Parathyroid adenoma (tissue), 2 donors: ENCODE results near the gene ABLIM2.

Source experiments
- H2AFZ ChIP-seq: fragments of 300-600 bp; sonication (generic); one replicate; pipeline ENCODE4 v1.7.0; 2017; ENCODE audit warnings: antibody characterized with exemption, mild to moderate bottlenecking
- H3K27ac ChIP-seq: fragments of 300-600 bp; sonication (generic); one replicate; pipeline ENCODE4 v1.7.0; 2017
- H3K27me3 ChIP-seq: fragments of 300-600 bp; sonication (generic); one replicate; pipeline ENCODE4 v1.7.0; 2017; ENCODE audit warnings: low read length; ENCODE audit not compliant: control insufficient read depth, insufficient read depth
- H3K36me3 ChIP-seq: fragments of 300-600 bp; sonication (generic); one replicate; pipeline ENCODE4 v1.7.0; 2017; ENCODE audit warnings: low read length; ENCODE audit not compliant: control insufficient read depth, insufficient read depth
- H3K4me1 ChIP-seq: fragments of 300-600 bp; sonication (generic); one replicate; pipeline ENCODE4 v1.7.0; 2017; ENCODE audit warnings: control low read depth
- H3K4me2 ChIP-seq: fragments of 300-600 bp; sonication (generic); one replicate; pipeline ENCODE4 v1.7.0; 2017; ENCODE audit warnings: low read length
- H3K4me3 ChIP-seq: fragments of 300-600 bp; sonication (generic); one replicate; pipeline ENCODE4 v1.7.0; 2017; ENCODE audit warnings: low read depth, low read length
- H3K79me2 ChIP-seq: fragments of 300-600 bp; sonication (generic); one replicate; pipeline ENCODE4 v1.7.0; 2017; ENCODE audit warnings: control low read depth
- H3K9ac ChIP-seq: fragments of 300-600 bp; sonication (generic); one replicate; pipeline ENCODE4 v1.7.0; 2017; ENCODE audit warnings: mild to moderate bottlenecking
- H3K9me3 ChIP-seq: fragments of 300-600 bp; sonication (generic); one replicate; pipeline ENCODE4 v1.7.0; 2017; ENCODE audit warnings: low read length; ENCODE audit not compliant: control insufficient read depth
- TF ChIP-seq, protein P1 (sequence below): fragments of 300-600 bp; sonication (generic); IDR thresholded peaks from one replicate; pipeline ENCODE4 v1.7.0; 2017; ENCODE audit warnings: antibody characterized with exemption, mild to moderate bottlenecking
- donor health status: primary hyperparathyroidism.

The ABLIM2 gene

DNA sequence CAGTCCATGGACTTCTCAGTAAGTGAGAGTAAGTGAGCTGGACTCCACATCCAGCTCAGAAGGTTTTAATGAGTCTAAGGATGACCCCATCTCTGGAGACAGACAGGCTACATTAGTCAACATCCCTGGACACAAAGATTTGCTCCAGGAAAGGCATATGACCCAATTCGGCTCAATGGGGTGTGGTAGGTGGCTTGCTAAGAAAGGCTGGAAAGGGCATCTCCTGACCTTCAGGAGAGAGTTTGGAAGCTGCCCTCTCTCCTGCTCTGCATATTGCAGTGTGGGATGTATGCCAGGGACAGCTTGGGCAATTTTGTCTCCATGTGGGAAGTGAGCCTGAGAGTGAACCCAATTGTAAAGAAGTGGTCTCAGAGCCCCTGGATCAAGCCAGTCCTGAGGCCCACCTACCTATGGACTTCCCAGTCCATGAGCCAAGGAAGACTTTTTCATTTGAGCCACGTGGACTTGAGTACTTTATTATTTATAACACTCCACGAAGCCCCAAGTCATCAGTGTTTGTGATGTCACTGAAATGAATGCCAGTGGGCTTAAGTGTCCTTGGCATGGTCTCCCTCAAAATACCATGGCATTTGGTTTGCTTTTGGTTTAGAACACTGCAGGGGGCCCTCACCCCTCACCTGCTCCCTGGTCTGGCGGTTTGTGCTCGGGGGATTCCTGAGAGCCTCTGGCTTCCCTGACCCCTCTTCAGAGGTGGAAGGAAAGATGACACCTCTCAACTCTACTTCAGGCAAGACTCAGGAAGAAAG, 10.4 kb upstream of the ABLIM2 start:
- Histone ChIP-seq H2AFZ (no peak overlapping the region), H3K79me2 (no peaks in the 10 kb centered on the region), H3K27ac (no peak overlapping the region), H3K4me2 (no peak overlapping the region), H3K4me1 (no peaks in the 10 kb centered on the region), H3K36me3 (no peaks in the 10 kb centered on the region), H3K9me3 (no peaks in the 10 kb centered on the region), H3K9ac (no peak overlapping the region), H3K4me3 (no peak overlapping the region), H3K27me3 (no peaks in the 10 kb centered on the region)
- TF ChIP-seq, protein P1, sequence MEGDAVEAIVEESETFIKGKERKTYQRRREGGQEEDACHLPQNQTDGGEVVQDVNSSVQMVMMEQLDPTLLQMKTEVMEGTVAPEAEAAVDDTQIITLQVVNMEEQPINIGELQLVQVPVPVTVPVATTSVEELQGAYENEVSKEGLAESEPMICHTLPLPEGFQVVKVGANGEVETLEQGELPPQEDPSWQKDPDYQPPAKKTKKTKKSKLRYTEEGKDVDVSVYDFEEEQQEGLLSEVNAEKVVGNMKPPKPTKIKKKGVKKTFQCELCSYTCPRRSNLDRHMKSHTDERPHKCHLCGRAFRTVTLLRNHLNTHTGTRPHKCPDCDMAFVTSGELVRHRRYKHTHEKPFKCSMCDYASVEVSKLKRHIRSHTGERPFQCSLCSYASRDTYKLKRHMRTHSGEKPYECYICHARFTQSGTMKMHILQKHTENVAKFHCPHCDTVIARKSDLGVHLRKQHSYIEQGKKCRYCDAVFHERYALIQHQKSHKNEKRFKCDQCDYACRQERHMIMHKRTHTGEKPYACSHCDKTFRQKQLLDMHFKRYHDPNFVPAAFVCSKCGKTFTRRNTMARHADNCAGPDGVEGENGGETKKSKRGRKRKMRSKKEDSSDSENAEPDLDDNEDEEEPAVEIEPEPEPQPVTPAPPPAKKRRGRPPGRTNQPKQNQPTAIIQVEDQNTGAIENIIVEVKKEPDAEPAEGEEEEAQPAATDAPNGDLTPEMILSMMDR = no peak

DNA sequence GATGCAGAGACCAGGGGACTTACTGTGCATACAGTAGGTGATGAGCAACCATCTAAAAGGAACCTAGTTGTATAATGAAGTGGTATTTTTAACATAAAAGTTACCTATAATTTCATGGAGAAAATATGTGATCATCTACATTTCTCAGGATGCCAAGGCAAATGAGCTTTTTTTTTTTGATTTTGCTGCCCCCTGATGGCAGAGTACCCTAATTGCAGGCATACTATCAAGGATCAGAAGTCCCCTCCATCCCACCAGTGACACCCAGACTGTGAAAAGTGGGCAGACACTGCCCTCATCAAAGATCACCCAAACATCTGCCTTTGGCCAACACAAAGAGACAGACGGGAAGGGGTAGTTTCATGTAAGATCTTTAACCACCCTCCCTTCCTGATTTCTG, 9.6 kb upstream of the ABLIM2 start:
- TF ChIP-seq, protein P1 = no peak
- Histone ChIP-seq H3K27ac (no peak overlapping the region), H3K79me2 (no peaks in the 10 kb centered on the region), H3K4me1 (no peaks in the 10 kb centered on the region), H2AFZ (no peak overlapping the region), H3K9me3 (no peaks in the 10 kb centered on the region), H3K27me3 (no peaks in the 10 kb centered on the region), H3K9ac (no peak overlapping the region), H3K4me3 (no peak overlapping the region), H3K36me3 (no peaks in the 10 kb centered on the region), H3K4me2 (no peak overlapping the region)

DNA sequence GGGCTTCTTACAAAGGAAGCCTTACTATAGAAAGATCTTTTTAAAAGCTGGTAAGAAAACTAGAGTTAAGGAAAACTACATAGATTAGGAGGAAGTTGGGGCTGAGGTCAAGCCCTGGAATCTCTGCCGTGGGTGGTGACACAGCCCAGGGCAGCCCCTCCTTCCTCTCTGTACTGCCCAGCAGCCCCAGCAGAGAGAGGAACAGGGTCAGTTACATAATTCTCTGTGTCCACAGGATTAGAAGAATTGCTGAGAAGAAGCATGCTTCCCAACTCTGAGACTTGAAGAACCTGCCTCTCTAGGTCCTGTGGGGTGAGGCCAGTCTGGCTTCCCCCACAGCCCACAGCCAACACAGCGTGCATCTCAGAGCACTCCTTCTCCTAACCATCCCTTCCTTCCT, 9.2 kb upstream of the ABLIM2 start:
- Histone ChIP-seq H2AFZ (no peak overlapping the region), H3K9ac (no peak overlapping the region), H3K4me1 (no peaks in the 10 kb centered on the region), H3K4me3 (no peak overlapping the region), H3K79me2 (no peaks in the 10 kb centered on the region), H3K4me2 (no peak overlapping the region), H3K27me3 (no peaks in the 10 kb centered on the region), H3K36me3 (no peaks in the 10 kb centered on the region), H3K27ac (no peak overlapping the region), H3K9me3 (no peaks in the 10 kb centered on the region)
- TF ChIP-seq, protein P1 = no peak

DNA sequence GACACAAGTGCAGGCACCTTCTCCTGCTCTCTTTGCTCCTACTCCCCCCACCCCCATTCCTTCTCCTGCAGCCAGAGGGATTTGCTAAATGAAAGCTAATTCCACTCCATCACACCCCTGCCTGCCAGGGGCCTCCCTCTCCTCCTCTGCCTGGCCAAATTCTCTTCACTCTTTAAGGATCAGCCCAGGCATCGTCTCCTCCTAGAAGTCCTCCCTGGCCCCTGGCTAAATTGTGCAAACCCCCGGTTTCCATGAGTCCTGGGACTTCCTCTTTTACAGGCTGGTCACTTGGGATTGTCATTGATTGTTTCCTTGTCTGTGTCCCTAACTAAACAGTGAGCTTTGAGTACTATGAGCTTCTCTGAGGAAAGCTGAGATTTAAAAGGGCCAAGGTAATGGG, 8.7 kb upstream of the ABLIM2 start:
- no peak overlapping the region for H3K9ac ChIP-seq
- no peaks in the 10 kb centered on the region for H3K36me3 ChIP-seq
- no peaks in the 10 kb centered on the region for H3K4me1 ChIP-seq
- H3K79me2 ChIP-seq = no peaks in the 10 kb centered on the region
- H3K27ac ChIP-seq = no peak overlapping the region
- H3K9me3 ChIP-seq = no peaks in the 10 kb centered on the region
- H2AFZ ChIP-seq = no peak overlapping the region
- H3K4me2 ChIP-seq = no peak overlapping the region
- no peak overlapping the region for H3K4me3 ChIP-seq
- TF ChIP-seq, protein P1 = no peak
- H3K27me3 ChIP-seq = no peaks in the 10 kb centered on the region

DNA sequence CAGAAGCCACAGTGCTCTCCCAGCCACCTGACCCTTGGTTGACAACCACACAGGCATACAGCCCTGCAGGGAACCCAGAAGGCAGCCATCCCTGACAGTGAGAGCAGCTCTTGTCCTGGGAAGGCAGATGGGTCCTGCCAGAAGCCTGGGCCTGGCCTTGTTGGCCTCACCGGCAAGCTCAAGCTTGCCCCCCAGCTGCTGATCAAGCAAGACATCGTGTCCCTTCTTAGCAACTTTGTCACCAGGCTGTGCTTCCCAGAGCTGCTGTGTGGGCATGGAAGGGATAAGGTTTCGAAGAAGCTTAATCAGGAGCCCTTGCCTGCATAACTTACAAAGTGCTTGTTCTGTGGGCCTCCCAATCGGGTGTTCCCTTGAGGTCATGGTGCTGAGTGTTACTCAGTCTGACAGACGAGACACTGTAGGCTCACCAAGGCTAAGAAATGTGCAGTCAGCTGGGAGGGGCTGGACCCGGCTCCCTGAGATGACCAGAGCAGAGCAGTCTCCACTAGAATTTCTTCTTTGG, 6.8 kb upstream of the ABLIM2 start:
- H2AFZ ChIP-seq = no peak overlapping the region
- no peak overlapping the region for H3K4me3 ChIP-seq
- H3K9ac ChIP-seq = no peak overlapping the region
- no peak overlapping the region for H3K27ac ChIP-seq
- no peaks in the 10 kb centered on the region for H3K27me3 ChIP-seq
- H3K4me1 ChIP-seq = no peaks in the 10 kb centered on the region
- TF ChIP-seq, protein P1 = no peak
- no peaks in the 10 kb centered on the region for H3K36me3 ChIP-seq
- no peaks in the 10 kb centered on the region for H3K9me3 ChIP-seq
- no peak overlapping the region for H3K4me2 ChIP-seq
- H3K79me2 ChIP-seq = no peaks in the 10 kb centered on the region
